GM21515 (cell line): Measurements from ENCODE around the gene FAM241B.

Source experiments
- ATAC-seq: cut with Tn5 transposase; IDR thresholded peaks from one replicate; pipeline ENCODE4 v1.9.1; 2021; ENCODE audit not compliant: unreplicated experiment

FAM241B gene

GRCh38 chr10:69663369-69663947 is 33.4 kb downstream of the FAM241B start:
- ATAC-seq, result no peak

GRCh38 chr10:69665474-69666320 is 35.6 kb downstream of the FAM241B start:
- no peak for ATAC-seq

GRCh38 chr10:69666756-69667155 is 36.7 kb downstream of the FAM241B start:
- ATAC-seq, result no peak

GRCh38 chr10:69668721-69669120 is 38.7 kb downstream of the FAM241B start:
- ATAC-seq, result no peak

- no peak for ATAC-seq
Measured at GRCh38 chr10:69669409-69669808, 39.4 kb downstream of the FAM241B start.

- no peak for ATAC-seq
Measured at GRCh38 chr10:69673521-69673920, 43.5 kb downstream of the FAM241B start.

GRCh38 chr10:69674786-69675185 is 44.7 kb downstream of the FAM241B start:
- no peak for ATAC-seq

GRCh38 chr10:69676301-69676700 is 46.3 kb downstream of the FAM241B start:
- no peak for ATAC-seq

- ATAC-seq, result no peak
Measured at GRCh38 chr10:69677985-69678654, 48.1 kb downstream of the FAM241B start.

GRCh38 chr10:69679736-69680135 is 49.7 kb downstream of the FAM241B start:
- ATAC-seq, result no peak

GRCh38 chr10:69680610-69681009 is 50.6 kb downstream of the FAM241B start:
- ATAC-seq, result no peak

GRCh38 chr10:69681436-69681835 is 51.4 kb downstream of the FAM241B start:
- ATAC-seq, result no peak

- ATAC-seq, result no peak
Measured at GRCh38 chr10:69682955-69683474, 53.0 kb downstream of the FAM241B start.
